ENCODE measurements around the gene HOMER1. TPM values are rescaled to one million over a fixed set of nuclear protein-coding genes. Genes with fewer than 3 reads are reported as not detected.
"Not testable (repeated sequence)": the region's sequence is repeated elsewhere in the genome, so short reads cannot be mapped to it uniquely, and the experiment has no call there.

Gene HOMER1
- total and polyA plus RNA-seq, 4 donors, result 0.88 to 6.8 (median 3.7) TPM

- no peak for ATAC-seq (ENCODE audit: low FRiP score)
- no peaks in the 10 kb centered on the region for H3K27me3 ChIP-seq (ENCODE audit: control insufficient read depth in 1 of 2, insufficient read depth in 2 of 2, low read length in 1 of 2)
- H3K9me3 ChIP-seq (ENCODE audit: control insufficient read depth, low read length), result no peaks in the 10 kb centered on the region
- no peaks in the 10 kb centered on the region for H3K36me3 ChIP-seq (ENCODE audit: control insufficient read depth in 1 of 2, insufficient read depth in 2 of 2, low read length in 1 of 2)
- WGBS, 2 donors, result 86 to 97% methylated on average over 5 of the region's 5 CpGs
- H3K4me3 ChIP-seq (ENCODE audit: low read length in 2 of 2), result no peak overlapping the region
- H3K4me1 ChIP-seq (ENCODE audit: control insufficient read depth in 1 of 2, insufficient read depth in 2 of 2, low read length in 2 of 2), result no peaks in the 10 kb centered on the region
- no peak for DNase-seq
- intact Hi-C loops (cut with DNase I), result no loop called here
- H3K27ac ChIP-seq (ENCODE audit: low read depth in 1 of 2, low read length in 2 of 2), result no peak overlapping the region
Measured at GRCh38 chr5:79401216-79401615, 112.7 kb downstream of the HOMER1 start.

- no peak for ATAC-seq (ENCODE audit: low FRiP score)
- no peak for DNase-seq
- no peaks in the 10 kb centered on the region for H3K9me3 ChIP-seq (ENCODE audit: control insufficient read depth, low read length)
- H3K4me3 ChIP-seq (ENCODE audit: low read length in 2 of 2), result no peak overlapping the region
- intact Hi-C loops (cut with DNase I), result no loop called here
- H3K36me3 ChIP-seq (ENCODE audit: control insufficient read depth in 1 of 2, insufficient read depth in 2 of 2, low read length in 1 of 2), result no peaks in the 10 kb centered on the region
- H3K27me3 ChIP-seq (ENCODE audit: control insufficient read depth in 1 of 2, insufficient read depth in 2 of 2, low read length in 1 of 2), result no peaks in the 10 kb centered on the region
- H3K27ac ChIP-seq (ENCODE audit: low read depth in 1 of 2, low read length in 2 of 2), result no peak overlapping the region
- WGBS, 2 donors, result 96 to 97% methylated on average over 1 of the region's 1 CpG
- H3K4me1 ChIP-seq (ENCODE audit: control insufficient read depth in 1 of 2, insufficient read depth in 2 of 2, low read length in 2 of 2), result no peaks in the 10 kb centered on the region
Measured at GRCh38 chr5:79399046-79399445, 114.9 kb downstream of the HOMER1 start.

GRCh38 chr5:79397080-79397479 is 116.9 kb downstream of the HOMER1 start:
- intact Hi-C loops (cut with DNase I), result no loop called here
- Histone ChIP-seq H3K4me3 (ENCODE audit: low read length in 2 of 2) (no peak overlapping the region), H3K9me3 (ENCODE audit: control insufficient read depth, low read length) (no peaks in the 10 kb centered on the region), H3K36me3 (ENCODE audit: control insufficient read depth in 1 of 2, insufficient read depth in 2 of 2, low read length in 1 of 2) (no peaks in the 10 kb centered on the region), H3K4me1 (ENCODE audit: control insufficient read depth in 1 of 2, insufficient read depth in 2 of 2, low read length in 2 of 2) (no peaks in the 10 kb centered on the region), H3K27ac (ENCODE audit: low read depth in 1 of 2, low read length in 2 of 2) (no peak overlapping the region), H3K27me3 (ENCODE audit: control insufficient read depth in 1 of 2, insufficient read depth in 2 of 2, low read length in 1 of 2) (no peaks in the 10 kb centered on the region)
- DNase-seq (no peak), ATAC-seq (ENCODE audit: low FRiP score) (no peak)
- 90 to 97% methylated on average over 1 of the region's 1 CpG for WGBS, 2 donors

GRCh38 chr5:79396265-79396664 is 117.7 kb downstream of the HOMER1 start:
- Histone ChIP-seq H3K9me3 (ENCODE audit: control insufficient read depth, low read length) (no peaks in the 10 kb centered on the region), H3K4me1 (ENCODE audit: control insufficient read depth in 1 of 2, insufficient read depth in 2 of 2, low read length in 2 of 2) (no peaks in the 10 kb centered on the region), H3K36me3 (ENCODE audit: control insufficient read depth in 1 of 2, insufficient read depth in 2 of 2, low read length in 1 of 2) (no peaks in the 10 kb centered on the region), H3K27me3 (ENCODE audit: control insufficient read depth in 1 of 2, insufficient read depth in 2 of 2, low read length in 1 of 2) (no peaks in the 10 kb centered on the region), H3K27ac (ENCODE audit: low read depth in 1 of 2, low read length in 2 of 2) (no peak overlapping the region), H3K4me3 (ENCODE audit: low read length in 2 of 2) (no peak overlapping the region)
- intact Hi-C loops (cut with DNase I), result no loop called here
- DNase-seq, result no peak
- ATAC-seq (ENCODE audit: low FRiP score), result no peak

GRCh38 chr5:79395296-79395695 is 118.6 kb downstream of the HOMER1 start:
- intact Hi-C loops (cut with DNase I), result no loop called here
- H3K36me3 ChIP-seq (ENCODE audit: control insufficient read depth in 1 of 2, insufficient read depth in 2 of 2, low read length in 1 of 2), result no peaks in the 10 kb centered on the region
- DNase-seq (no peak), ATAC-seq (ENCODE audit: low FRiP score) (no peak)
- no peaks in the 10 kb centered on the region for H3K9me3 ChIP-seq (ENCODE audit: control insufficient read depth, low read length)
- H3K4me3 ChIP-seq (ENCODE audit: low read length in 2 of 2), result no peak overlapping the region
- H3K4me1 ChIP-seq (ENCODE audit: control insufficient read depth in 1 of 2, insufficient read depth in 2 of 2, low read length in 2 of 2), result no peaks in the 10 kb centered on the region
- H3K27ac ChIP-seq (ENCODE audit: low read depth in 1 of 2, low read length in 2 of 2), result no peak overlapping the region
- 54 to 57% methylated on average over 3 of the region's 3 CpGs for WGBS, 2 donors
- H3K27me3 ChIP-seq (ENCODE audit: control insufficient read depth in 1 of 2, insufficient read depth in 2 of 2, low read length in 1 of 2), result no peaks in the 10 kb centered on the region

- Histone ChIP-seq H3K4me3 (ENCODE audit: low read length in 2 of 2) (no peak overlapping the region), H3K4me1 (ENCODE audit: control insufficient read depth in 1 of 2, insufficient read depth in 2 of 2, low read length in 2 of 2) (no peaks in the 10 kb centered on the region), H3K27ac (ENCODE audit: low read depth in 1 of 2, low read length in 2 of 2) (no peak overlapping the region), H3K36me3 (ENCODE audit: control insufficient read depth in 1 of 2, insufficient read depth in 2 of 2, low read length in 1 of 2) (no peaks in the 10 kb centered on the region), H3K27me3 (ENCODE audit: control insufficient read depth in 1 of 2, insufficient read depth in 2 of 2, low read length in 1 of 2) (no peaks in the 10 kb centered on the region), H3K9me3 (ENCODE audit: control insufficient read depth, low read length) (no peaks in the 10 kb centered on the region)
- DNase-seq (no peak), ATAC-seq (ENCODE audit: low FRiP score) (no peak)
- WGBS, 2 donors, result 86 to 89% methylated on average over 2 of the region's 2 CpGs
- intact Hi-C loops (cut with DNase I), result no loop called here
Measured at GRCh38 chr5:79392776-79393175, 121.2 kb downstream of the HOMER1 start.

GRCh38 chr5:79386679-79387078 is 127.3 kb downstream of the HOMER1 start:
- intact Hi-C loops (cut with DNase I), result no loop called here
- ATAC-seq (ENCODE audit: low FRiP score) (no peak), DNase-seq (no peak)
- Histone ChIP-seq H3K27ac (ENCODE audit: low read depth in 1 of 2, low read length in 2 of 2) (no peak overlapping the region), H3K36me3 (ENCODE audit: control insufficient read depth in 1 of 2, insufficient read depth in 2 of 2, low read length in 1 of 2) (no peaks in the 10 kb centered on the region), H3K9me3 (ENCODE audit: control insufficient read depth, low read length) (no peaks in the 10 kb centered on the region), H3K27me3 (ENCODE audit: control insufficient read depth in 1 of 2, insufficient read depth in 2 of 2, low read length in 1 of 2) (no peaks in the 10 kb centered on the region), H3K4me1 (ENCODE audit: control insufficient read depth in 1 of 2, insufficient read depth in 2 of 2, low read length in 2 of 2) (no peaks in the 10 kb centered on the region), H3K4me3 (ENCODE audit: low read length in 2 of 2) (no peak overlapping the region)
- WGBS, 2 donors, result 96 to 97% methylated on average over 1 of the region's 1 CpG

GRCh38 chr5:79385126-79385525 is 128.8 kb downstream of the HOMER1 start:
- H3K9me3 ChIP-seq (ENCODE audit: control insufficient read depth, low read length); H3K4me1 ChIP-seq (ENCODE audit: control insufficient read depth in 1 of 2, insufficient read depth in 2 of 2, low read length in 2 of 2); intact Hi-C loops (cut with DNase I); H3K27ac ChIP-seq (ENCODE audit: low read depth in 1 of 2, low read length in 2 of 2); H3K36me3 ChIP-seq (ENCODE audit: control insufficient read depth in 1 of 2, insufficient read depth in 2 of 2, low read length in 1 of 2); ATAC-seq (ENCODE audit: low FRiP score); H3K27me3 ChIP-seq (ENCODE audit: control insufficient read depth in 1 of 2, insufficient read depth in 2 of 2, low read length in 1 of 2); DNase-seq; H3K4me3 ChIP-seq (ENCODE audit: low read length in 2 of 2): not testable (repeated sequence)

GRCh38 chr5:79378510-79379186 is 135.3 kb downstream of the HOMER1 start:
- intact Hi-C loops (cut with DNase I), result no loop called here
- DNase-seq, result no peak
- no peaks in the 10 kb centered on the region for H3K36me3 ChIP-seq (ENCODE audit: control insufficient read depth in 1 of 2, insufficient read depth in 2 of 2, low read length in 1 of 2)
- H3K9me3 ChIP-seq (ENCODE audit: control insufficient read depth, low read length), result peaks cover 2% of the 10 kb centered on the region
- H3K4me3 ChIP-seq (ENCODE audit: low read length in 2 of 2), result no peak overlapping the region
- ATAC-seq (ENCODE audit: low FRiP score), result no peak
- no peaks in the 10 kb centered on the region for H3K27me3 ChIP-seq (ENCODE audit: control insufficient read depth in 1 of 2, insufficient read depth in 2 of 2, low read length in 1 of 2)
- no peaks in the 10 kb centered on the region for H3K4me1 ChIP-seq (ENCODE audit: control insufficient read depth in 1 of 2, insufficient read depth in 2 of 2, low read length in 2 of 2)
- H3K27ac ChIP-seq (ENCODE audit: low read depth in 1 of 2, low read length in 2 of 2), result no peak overlapping the region

All from aorta (tissue), 5 donors.